Keratinocyte (primary cell): ENCODE measurements around the gene TGFBRAP1.

ENCODE experiments used
- EZH2 ChIP-seq: IDR thresholded peaks from one replicate; pipeline ENCODE4 v1.6.1; 2012; ENCODE audit warnings: inconsistent platforms, mild to moderate bottlenecking, low read length, moderate library complexity
- TF ChIP-seq, protein P1 (sequence below), 3 experiments: IDR thresholded peaks in 1 of 3; conservative IDR thresholded peaks in 1 of 3; optimal IDR thresholded peaks in 1 of 3; 2 replicates in 2 of 3; 3 replicates in 1 of 3; pipeline versions ENCODE3 to v1.5.1; 2011; ENCODE audit warnings: low read length in 3 of 3, mild to moderate bottlenecking in 3 of 3, moderate library complexity in 2 of 3, control low read depth in 1 of 3, inconsistent platforms in 1 of 3; ENCODE audit not compliant: insufficient read depth in 2 of 3; ENCODE audit errors: extremely low read depth in 1 of 3

DNA sequence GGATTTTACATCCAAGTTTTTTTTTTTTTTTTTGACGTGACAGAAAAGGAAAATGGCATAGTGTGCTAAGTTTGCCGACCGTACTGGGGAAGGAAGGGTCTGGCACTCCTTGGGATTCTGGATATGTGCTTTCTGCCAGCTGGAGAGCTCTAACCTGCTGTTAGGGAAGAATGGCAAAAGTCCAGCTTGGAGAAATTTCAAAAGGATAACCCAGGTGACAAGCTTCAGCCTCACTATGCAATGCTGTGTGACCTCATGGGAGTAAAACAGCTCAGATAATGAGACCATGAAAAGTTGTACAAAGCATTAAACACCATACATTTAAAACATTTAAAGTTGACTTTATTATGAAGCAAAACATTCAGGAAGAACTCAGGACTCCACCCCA is 98.3 kb downstream of the TGFBRAP1 start:
- no peak for TF ChIP-seq EZH2
- TF ChIP-seq, protein P1, sequence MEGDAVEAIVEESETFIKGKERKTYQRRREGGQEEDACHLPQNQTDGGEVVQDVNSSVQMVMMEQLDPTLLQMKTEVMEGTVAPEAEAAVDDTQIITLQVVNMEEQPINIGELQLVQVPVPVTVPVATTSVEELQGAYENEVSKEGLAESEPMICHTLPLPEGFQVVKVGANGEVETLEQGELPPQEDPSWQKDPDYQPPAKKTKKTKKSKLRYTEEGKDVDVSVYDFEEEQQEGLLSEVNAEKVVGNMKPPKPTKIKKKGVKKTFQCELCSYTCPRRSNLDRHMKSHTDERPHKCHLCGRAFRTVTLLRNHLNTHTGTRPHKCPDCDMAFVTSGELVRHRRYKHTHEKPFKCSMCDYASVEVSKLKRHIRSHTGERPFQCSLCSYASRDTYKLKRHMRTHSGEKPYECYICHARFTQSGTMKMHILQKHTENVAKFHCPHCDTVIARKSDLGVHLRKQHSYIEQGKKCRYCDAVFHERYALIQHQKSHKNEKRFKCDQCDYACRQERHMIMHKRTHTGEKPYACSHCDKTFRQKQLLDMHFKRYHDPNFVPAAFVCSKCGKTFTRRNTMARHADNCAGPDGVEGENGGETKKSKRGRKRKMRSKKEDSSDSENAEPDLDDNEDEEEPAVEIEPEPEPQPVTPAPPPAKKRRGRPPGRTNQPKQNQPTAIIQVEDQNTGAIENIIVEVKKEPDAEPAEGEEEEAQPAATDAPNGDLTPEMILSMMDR (optimal IDR thresholded peaks at IDR 0.05 in 1 of 3, IDR thresholded peaks at IDR 0.05 in 1 of 3, conservative IDR thresholded peaks at IDR 0.05 in 1 of 3; ENCODE audit: extremely low read depth in 1 of 3, insufficient read depth in 2 of 3, low read length in 3 of 3) = no peak
